H1 (cell line): ENCODE results near the gene SRXN1. TPM values are rescaled to one million over a fixed set of nuclear protein-coding genes. Genes with fewer than 3 reads are reported as not detected.

ENCODE experiments used
- CTCF ChIA-PET: fragments of 300-600 bp; sonication (Branson Sonifier 250); formaldehyde crosslinking; loops from one replicate; lab custom pipeline; 2021; ENCODE audit not compliant: partially characterized antibody; lab: Charles Lee
- POLR2A ChIA-PET: fragments of 300-600 bp; sonication (Branson Sonifier 250); formaldehyde crosslinking; loops from one replicate; lab custom pipeline; 2021; ENCODE audit warnings: inconsistent platforms; ENCODE audit not compliant: partially characterized antibody; lab: Charles Lee
- DNase-seq, 2 experiments: peaks; one replicate each; pipeline versions ENCODE4 v3.0.0 to v3.0.0-alpha.2; 2010 to 2022; ENCODE audit warnings: low spot score in 2 of 2, low read depth in 1 of 2, mixed read lengths in 1 of 2
- FAIRE-seq: peaks from 2 replicates; lab custom pipeline; 2011; peaks lifted over from hg19 to GRCh38; lab: Jason Lieb, UNC
- H2AFZ ChIP-seq: 2 replicates; pipeline ENCODE4 v1.8.1; 2012; ENCODE audit warnings: low read length, inconsistent platforms
- H2AK5ac ChIP-seq: 2 replicates; pipeline ENCODE4 v1.6.1; 2013; ENCODE audit warnings: low read depth, low read length
- H2BK120ac ChIP-seq: replicated peaks from 2 replicates; pipeline ENCODE3; 2013; ENCODE audit warnings: low read depth, low read length, inconsistent platforms
- H2BK12ac ChIP-seq: 2 replicates; pipeline ENCODE4 v1.6.1; 2013; ENCODE audit warnings: low read depth, low read length
- H2BK15ac ChIP-seq: 2 replicates; pipeline ENCODE4 v1.6.1; 2013; ENCODE audit warnings: low read length
- H2BK20ac ChIP-seq: 2 replicates; pipeline ENCODE4 v1.6.1; 2013; ENCODE audit warnings: low read length
- H2BK5ac ChIP-seq: 2 replicates; pipeline ENCODE4 v1.6.1; 2013; ENCODE audit warnings: low read depth, low read length
- H3K14ac ChIP-seq: 2 replicates; pipeline ENCODE4 v1.6.1; 2013; ENCODE audit warnings: inconsistent platforms; ENCODE audit not compliant: insufficient read length
- H3K18ac ChIP-seq: 2 replicates; pipeline ENCODE4 v1.6.1; 2013; ENCODE audit warnings: low read length; ENCODE audit errors: extremely low read depth
- H3K23ac ChIP-seq: 2 replicates; pipeline ENCODE4 v1.6.1; 2013; ENCODE audit warnings: inconsistent platforms; ENCODE audit not compliant: insufficient read length
- H3K23me2 ChIP-seq: 2 replicates; pipeline ENCODE4 v1.6.1; 2013; ENCODE audit warnings: low read depth, low read length
- H3K27ac ChIP-seq: 2 replicates; pipeline ENCODE4 v1.6.1; 2011; ENCODE audit warnings: low read depth, low read length, inconsistent platforms
- H3K27me3 ChIP-seq, 4 experiments: replicated peaks in 1 of 4; 1 replicate in 1 of 4; 2 replicates in 3 of 4; pipeline versions ENCODE4 v1.6.1 to v1.8.1; 2011 to 2013; ENCODE audit warnings: low read length in 3 of 4, mild to moderate bottlenecking in 3 of 4, inconsistent platforms in 2 of 4, mixed read lengths in 2 of 4, moderate library complexity in 1 of 4; ENCODE audit not compliant: control insufficient read depth in 3 of 4, insufficient read depth in 3 of 4; ENCODE audit errors: extremely low read depth in 1 of 4
- H3K36me3 ChIP-seq, 4 experiments: 2 replicates each; pipeline versions ENCODE4 v1.6.1 to v1.8.1; 2011 to 2013; ENCODE audit warnings: mild to moderate bottlenecking in 4 of 4, low read length in 3 of 4, moderate library complexity in 2 of 4, control low read depth in 1 of 4, inconsistent platforms in 1 of 4; ENCODE audit not compliant: insufficient read depth in 4 of 4, control insufficient read depth in 2 of 4
- H3K4ac ChIP-seq: replicated peaks from 2 replicates; pipeline ENCODE3; 2013; ENCODE audit warnings: low read length, low read depth, mixed read lengths, inconsistent platforms; ENCODE audit not compliant: insufficient read length
- H3K4me1 ChIP-seq, 4 experiments: replicated peaks in 1 of 4; 1 replicate in 1 of 4; 2 replicates in 3 of 4; pipeline versions ENCODE4 v1.6.1 to v1.8.1; 2011 to 2013; ENCODE audit warnings: low read length in 3 of 4, inconsistent platforms in 2 of 4, mixed read lengths in 1 of 4; ENCODE audit not compliant: insufficient read depth in 4 of 4, control insufficient read depth in 3 of 4
- H3K4me2 ChIP-seq, 2 experiments: 2 replicates each; pipeline versions ENCODE4 v1.6.1 to v1.8.1; 2011 to 2013; ENCODE audit warnings: low read depth in 2 of 2, low read length in 2 of 2, control low read depth in 1 of 2, inconsistent platforms in 1 of 2, mild to moderate bottlenecking in 1 of 2; ENCODE audit not compliant: insufficient read depth in 1 of 2
- H3K4me3 ChIP-seq, 4 experiments: fragments of 200-600, 300-600 bp in 1 of 4; sonication (generic), shearing (Covaris generic), sonication (Bioruptor Twin) in 1 of 4; 2 replicates each; pipeline versions ENCODE4 v1.5.1 to v1.8.1; 2011 to 2016; ENCODE audit warnings: low read length in 4 of 4, low read depth in 3 of 4, control low read depth in 2 of 4, inconsistent platforms in 2 of 4, mild to moderate bottlenecking in 2 of 4, mixed read lengths in 1 of 4, moderate library complexity in 1 of 4; ENCODE audit not compliant: insufficient read depth in 2 of 4; ENCODE audit errors: extremely low read depth in 1 of 4
- H3K56ac ChIP-seq: replicated peaks from 2 replicates; pipeline ENCODE3; 2013; ENCODE audit warnings: low read depth, mild to moderate bottlenecking, mixed read lengths, low read length, inconsistent platforms; ENCODE audit not compliant: insufficient read length
- H3K79me1 ChIP-seq: 2 replicates; pipeline ENCODE4 v1.6.1; 2013; ENCODE audit warnings: low read depth, low read length, control low read depth
- H3K79me2 ChIP-seq, 2 experiments: 2 replicates each; pipeline versions ENCODE4 v1.6.1 to v1.8.1; 2012 to 2013; ENCODE audit warnings: low read length in 2 of 2, mild to moderate bottlenecking in 2 of 2, inconsistent platforms in 1 of 2; ENCODE audit not compliant: insufficient read depth in 2 of 2, control insufficient read depth in 1 of 2
- H3K9ac ChIP-seq, 4 experiments: replicated peaks in 1 of 4; 1 replicate in 1 of 4; 2 replicates in 3 of 4; pipeline versions ENCODE4 v1.6.1 to v1.8.1; 2011 to 2013; ENCODE audit warnings: low read depth in 3 of 4, low read length in 3 of 4, control low read depth in 2 of 4, mild to moderate bottlenecking in 2 of 4, moderate library complexity in 2 of 4, inconsistent platforms in 1 of 4; ENCODE audit errors: extremely low read depth in 1 of 4
- H3K9me3 ChIP-seq, 2 experiments: 2 replicates each; pipeline versions ENCODE4 v1.6.1 to v1.8.1; 2012 to 2013; ENCODE audit warnings: mild to moderate bottlenecking in 2 of 2, moderate library complexity in 2 of 2, control low read depth in 1 of 2, inconsistent platforms in 1 of 2, low read depth in 1 of 2, low read length in 1 of 2, mixed read lengths in 1 of 2; ENCODE audit not compliant: insufficient read depth in 2 of 2
- H4K20me1 ChIP-seq, 2 experiments: replicated peaks in 1 of 2; 2 replicates each; pipeline versions ENCODE3 to v1.8.1; 2011 to 2013; ENCODE audit warnings: inconsistent platforms in 2 of 2, low read length in 2 of 2, mild to moderate bottlenecking in 1 of 2; ENCODE audit not compliant: insufficient read depth in 2 of 2, control insufficient read depth in 1 of 2
- H4K5ac ChIP-seq: 2 replicates; pipeline ENCODE4 v1.6.1; 2013; ENCODE audit warnings: low read length, low read depth, mixed read lengths, inconsistent platforms; ENCODE audit not compliant: insufficient read length
- H4K8ac ChIP-seq: 2 replicates; pipeline ENCODE4 v1.8.0; 2013; ENCODE audit warnings: mild to moderate bottlenecking, moderate library complexity, low read length, inconsistent platforms; ENCODE audit not compliant: insufficient read depth; ENCODE audit errors: extremely low read depth
- H4K91ac ChIP-seq: replicated peaks from 2 replicates; pipeline ENCODE3; 2013; ENCODE audit warnings: low read length, mixed read lengths, inconsistent platforms; ENCODE audit not compliant: insufficient read length
- CHD2 ChIP-seq: IDR thresholded peaks from 2 replicates; pipeline ENCODE4 v1.6.1; 2012; ENCODE audit warnings: low read length, improper control_type of control experiment
- CTCF ChIP-seq, 3 experiments: IDR thresholded peaks; 1 replicate in 2 of 3; 2 replicates in 1 of 3; pipeline versions ENCODE4 v1.5.1 to v1.6.1; 2011; ENCODE audit warnings: low read length in 3 of 3, mild to moderate bottlenecking in 3 of 3, inconsistent platforms in 2 of 3, low read depth in 1 of 3, moderate library complexity in 1 of 3; ENCODE audit not compliant: insufficient read depth in 1 of 3; ENCODE audit errors: control extremely low read depth in 1 of 3
- E2F6 ChIP-seq: IDR thresholded peaks from 2 replicates; pipeline ENCODE4 v1.6.1; 2012; ENCODE audit warnings: inconsistent platforms
- PHF8 ChIP-seq: fragments of 200-600 bp; sonication (generic); conservative IDR thresholded peaks from 2 replicates; pipeline ENCODE4 v1.7.1; 2012; ENCODE audit warnings: low read depth, mild to moderate bottlenecking, inconsistent platforms, low read length, moderate library complexity
- POLR2A ChIP-seq, 2 experiments: IDR thresholded peaks; 1 replicate in 1 of 2; 2 replicates in 1 of 2; pipeline ENCODE4 v1.6.1; 2011; ENCODE audit warnings: low read depth in 2 of 2, low read length in 2 of 2, mild to moderate bottlenecking in 2 of 2; ENCODE audit errors: control extremely low read depth in 1 of 2
- SP1 ChIP-seq: IDR thresholded peaks from 2 replicates; pipeline ENCODE4 v1.6.1; 2011; ENCODE audit warnings: low read depth, low read length
- SP2 ChIP-seq: IDR thresholded peaks from 2 replicates; pipeline ENCODE4 v1.6.1; 2012; ENCODE audit warnings: mild to moderate bottlenecking, low read length, inconsistent platforms
- WGBS, 2 experiments: shearing (Covaris generic) in 1 of 2; methylation state at CpG; one replicate each; pipeline versions ENCODE4 v1.1.6 to v1.1.7; 2013 to 2015; ENCODE audit warnings: low lambda C conversion rate in 2 of 2, mixed read lengths in 2 of 2, inconsistent platforms in 1 of 2, low coverage in 1 of 2, missing lambda C conversion rate in 1 of 2; ENCODE audit not compliant: insufficient replicate concordance in 2 of 2, insufficient coverage in 1 of 2, insufficient read length in 1 of 2; ENCODE audit errors: extremely low coverage in 1 of 2, missing lambda C conversion rate in 1 of 2; 5-methylcytosine and 5-hydroxymethylcytosine counted together
- polyA plus RNA-seq, 7 experiments: library from polyadenylated mRNA; depleted of rRNA in 3 of 7; stranded (reverse) in 5 of 7; unstranded in 2 of 7; fragments of >200 nt in 5 of 7; fragments of 200-250 nt in 2 of 7; gene quantifications; 1 replicate in 5 of 7; 2 replicates in 1 of 7; 4 replicates in 1 of 7; pipeline versions ENCODE4 v1.2.1 to v1.2.3, GENCODE V29; 2011 to 2013; ENCODE audit warnings: missing spikeins in 2 of 7, mixed read lengths in 2 of 7
- total RNA-seq: library from RNA; stranded (reverse); fragmentation: NEBNext Ultra II Directional; extraction: Animal tissue kit (Norgen Biotek cat#: 25700); gene quantifications from 2 replicates; pipeline ENCODE4 v1.2.1, GENCODE V29; 2021

SRXN1 gene
- total and polyA plus RNA-seq, 2 of the 8 experiments (the other 6 are each of a cell fraction or from before 2014, with no cell fraction given) = 12.2 to 15.8 TPM

- DNase-seq = peak in 1 of 2 experiments; percentile 81
- no peak within 1 kb of the TSS for H3K4ac ChIP-seq
- H3K79me2 ChIP-seq = no peaks in the 10 kb centered on the region; a peak in 1 of 4 replicates
- peaks cover 0 to 19% (median 13%) of the 10 kb centered on the region in 4 experiments; a peak in 6 of 7 replicates for H3K4me1 ChIP-seq
- no peak within 1 kb of the TSS for H2BK120ac ChIP-seq
- POLR2A ChIA-PET = interaction anchor here (0.7 to 1.8 kb wide), 3 partner anchors 8 to 67 kb away, joined by 3 to 9 read pairs (median 4); partner anchors contain the start of gene CSNK2A1
- no peak within 1 kb of the TSS for H2AK5ac ChIP-seq
- H3K56ac ChIP-seq = no peak within 1 kb of the TSS
- no peaks in the 10 kb centered on the region for H3K9me3 ChIP-seq
- H3K4me2 ChIP-seq = peak within 1 kb of the TSS; percentile 73 to 96
- H3K18ac ChIP-seq = no peak within 1 kb of the TSS
- no peak within 1 kb of the TSS for H3K23ac ChIP-seq
- no peak for FAIRE-seq
- no peak within 1 kb of the TSS for H4K91ac ChIP-seq
- no peaks in the 10 kb centered on the region; a peak in 1 of 8 replicates for H3K36me3 ChIP-seq
- no peak within 1 kb of the TSS for H4K5ac ChIP-seq
- H2AFZ ChIP-seq = peak within 1 kb of the TSS; percentile 55; the same call in 1 of the 2 replicates
- H2BK20ac ChIP-seq = no peak within 1 kb of the TSS
- no peak within 1 kb of the TSS for H3K14ac ChIP-seq
- H3K9ac ChIP-seq = peak within 1 kb of the TSS in 2 of 4 experiments; percentile 25 to 50; a peak in 5 of 7 replicates
- H3K79me1 ChIP-seq = no peaks in the 10 kb centered on the region
- no peak within 1 kb of the TSS; the same call in 1 of the 2 replicates for H4K8ac ChIP-seq
- H4K20me1 ChIP-seq = peaks cover 8 to 12% of the 10 kb centered on the region in 2 experiments
- CTCF ChIA-PET = interaction anchor here (0.6 to 3.7 kb wide), 14 partner anchors 11 to 571 kb away, joined by 3 to 14 read pairs (median 3); no protein-coding TSS in a partner anchor
- no peak within 1 kb of the TSS for H3K27ac ChIP-seq
- H3K27me3 ChIP-seq = peaks cover 7 to 28% (median 26%) of the 10 kb centered on the region in 4 experiments
- H2BK5ac ChIP-seq = no peak within 1 kb of the TSS
- 0 out of 2 replicates have a peak within 1 kb of the TSS, but pooled peaks have one; percentile 56 for H2BK12ac ChIP-seq
- peaks cover 5% of the 10 kb centered on the region; the same call in 1 of the 2 replicates for H3K23me2 ChIP-seq
- no peak within 1 kb of the TSS for H2BK15ac ChIP-seq
- WGBS, 2 experiments = 23% methylated on average over 36 of the region's 84 CpGs; no CpG with 5 or more reads in 1 of the 2 experiments
- H3K4me3 ChIP-seq = peak within 1 kb of the TSS; percentile 31 to 68 (median 41)
- TF ChIP-seq POLR2A (IDR thresholded peaks at IDR 0.05; ENCODE audit: control extremely low read depth in 1 of 2, low read depth in 2 of 2, low read length in 2 of 2) = peak in 1 of 2 experiments; percentile 16; a peak in 1 of 3 replicates
- no peak for TF ChIP-seq CTCF (IDR thresholded peaks at IDR 0.05; ENCODE audit: control extremely low read depth in 1 of 3, insufficient read depth in 1 of 3, low read depth in 1 of 3, low read length in 3 of 3)
- TF ChIP-seq CHD2 = 0 out of 2 replicates have a peak, but pooled peaks have one; percentile 50
- peak; percentile 6; the same call in 1 of the 2 replicates for TF ChIP-seq SP2
- peak; percentile 79 for TF ChIP-seq E2F6
- peak; percentile 55; the same call in 1 of the 2 replicates for TF ChIP-seq SP1
- TF ChIP-seq PHF8 = peak; percentile 49; the same call in 1 of the 2 replicates
Observed at GRCh38 chr20:610130-611046, 42.6 kb downstream of the SRXN1 start, which contains the start of gene TCF15. TSS of gene TCF15 (minus strand) at chr20:610309. CDS start at chr20:610237, 72 bp downstream.
